ENCODE measurements around the gene CCDC91.

- TF ChIP-seq HDAC3 (IDR thresholded peaks at IDR 0.05; ENCODE audit: borderline replicate concordance, partially characterized antibody) (no peak), KDM1A (IDR thresholded peaks at IDR 0.05) (no peak), ZC3H4 (CRISPR knock-in tag; IDR thresholded peaks at IDR 0.05; ENCODE audit: borderline replicate concordance) (no peak), IRF2 (CRISPR knock-in tag; IDR thresholded peaks at IDR 0.05) (no peak), ZNF253 (CRISPR knock-in tag; conservative IDR thresholded peaks at IDR 0.05) (no peak), TBP (optimal IDR thresholded peaks at IDR 0.05; ENCODE audit: low read depth, low read length) (no peak), CBFB (CRISPR knock-in tag; IDR thresholded peaks at IDR 0.05) (no peak)
Measured at GRCh38 chr12:28222081-28222700, 31.9 kb downstream of the CCDC91 start.
